HepG2 (cell line): ENCODE data around the gene FGD6. TPM values are rescaled to one million over a fixed set of nuclear protein-coding genes. Genes with fewer than 3 reads are reported as not detected.

Source experiments
- ATAC-seq: fragments of 200-7000 bp; cut with Tn5 transposase; 3 replicates; pipeline ENCODE4 v1.9.1; 2020; ENCODE audit warnings: mild to moderate bottlenecking, moderate library complexity
- BruUV-seq: library from RNA; stranded (reverse); fragments of 400-500 nt; replicated peaks from 2 replicates; lab custom pipeline; 2021; lab: Mats Ljungman, UMichigan
- CTCF ChIA-PET: fragments of 300-600 bp; formaldehyde crosslinking; extraction: SDS; loops from one replicate; lab custom pipeline; 2021; ENCODE audit warnings: low total read pairs, inconsistent platforms, low intra/inter-chr PET ratio; lab: Yijun Ruan, JAX
- POLR2A ChIA-PET: fragments of 350-600 bp; sonication (Branson Sonifier 250); formaldehyde crosslinking; loops from one replicate; lab custom pipeline; 2020; ENCODE audit warnings: antibody characterized with exemption, inconsistent platforms; lab: Yijun Ruan, JAX
- DNase-seq: peaks from one replicate; pipeline ENCODE4 v3.0.0-alpha.2; 2015; ENCODE audit warnings: low spot score
- FAIRE-seq: peaks from 3 replicates; lab custom pipeline; 2011; peaks lifted over from hg19 to GRCh38; lab: Jason Lieb, UNC
- H2AFZ ChIP-seq: one replicate; pipeline ENCODE4 v1.6.1; 2011; ENCODE audit warnings: low read length, inconsistent platforms
- H3K27ac ChIP-seq: fragments of 300-600 bp; 3 replicates; pipeline ENCODE4 v1.8.0; 2011; ENCODE audit warnings: mixed run types, mild to moderate bottlenecking, mixed read lengths, low read length, inconsistent platforms; ENCODE audit not compliant: insufficient read depth; ENCODE audit errors: extremely low read length
- H3K27me3 ChIP-seq, 2 experiments: fragments of 200-600 bp in 1 of 2; 2 replicates in 1 of 2; 3 replicates in 1 of 2; pipeline versions ENCODE4 v1.6.0 to v1.8.0; 2011; ENCODE audit warnings: low read length in 2 of 2, mild to moderate bottlenecking in 2 of 2, moderate library complexity in 2 of 2, inconsistent platforms in 1 of 2; ENCODE audit not compliant: insufficient read depth in 2 of 2, control insufficient read depth in 1 of 2
- H3K36me3 ChIP-seq, 2 experiments: fragments of 200-600 bp in 1 of 2; replicated peaks in 1 of 2; 2 replicates in 1 of 2; 3 replicates in 1 of 2; pipeline versions ENCODE4 v1.5.1 to v1.8.0; 2011; ENCODE audit warnings: low read length in 2 of 2, inconsistent platforms in 1 of 2; ENCODE audit not compliant: insufficient read depth in 2 of 2, control insufficient read depth in 1 of 2
- H3K4me1 ChIP-seq: 2 replicates; pipeline ENCODE4 v1.5.1; 2012; ENCODE audit warnings: low read length, inconsistent platforms; ENCODE audit not compliant: insufficient read depth
- H3K4me2 ChIP-seq: 2 replicates; pipeline ENCODE4 v1.6.0; 2011; ENCODE audit warnings: low read depth, low read length, inconsistent platforms
- H3K4me3 ChIP-seq, 3 experiments: fragments of 200-600 bp in 1 of 3; sonication (generic), shearing (Covaris generic) in 1 of 3; replicated peaks in 1 of 3; 2 replicates each; pipeline ENCODE4 v1.5.1; 2011 to 2016; ENCODE audit warnings: low read length in 3 of 3, inconsistent platforms in 2 of 3, low read depth in 2 of 3, mild to moderate bottlenecking in 2 of 3, control low read depth in 1 of 3, mixed read lengths in 1 of 3; ENCODE audit not compliant: insufficient read depth in 1 of 3
- H3K79me2 ChIP-seq: one replicate; pipeline ENCODE4 v1.6.1; 2011; ENCODE audit warnings: low read length, inconsistent platforms; ENCODE audit not compliant: insufficient read depth
- H3K9ac ChIP-seq: 2 replicates; pipeline ENCODE4 v1.6.0; 2011; ENCODE audit warnings: mild to moderate bottlenecking, low read depth, low read length, inconsistent platforms; ENCODE audit not compliant: insufficient read depth
- H3K9me3 ChIP-seq: 2 replicates; pipeline ENCODE4 v1.5.1; 2012; ENCODE audit warnings: mild to moderate bottlenecking, low read length
- H4K20me1 ChIP-seq: 2 replicates; pipeline ENCODE4 v1.6.0; 2011; ENCODE audit warnings: inconsistent platforms, mild to moderate bottlenecking, low read length, moderate library complexity; ENCODE audit not compliant: insufficient read depth
- CCAR2 ChIP-seq: fragments of 200-400 bp; formaldehyde crosslinking; optimal IDR thresholded peaks from 2 replicates; pipeline ENCODE3; 2018; ENCODE audit warnings: low read depth, mild to moderate bottlenecking, low read length, moderate library complexity
- FOXP1 ChIP-seq, 2 experiments: fragments of 450-650 bp in 1 of 2; IDR thresholded peaks; 2 replicates each; pipeline ENCODE4 v1.6.1; 2017 to 2018; ENCODE audit warnings: antibody characterized with exemption in 1 of 2
- NBN ChIP-seq: fragments of 450-650 bp; conservative IDR thresholded peaks from 2 replicates; pipeline ENCODE4 v1.6.1; 2017
- SP4 ChIP-seq: sonication (generic); formaldehyde crosslinking; IDR thresholded peaks from 2 replicates; pipeline ENCODE4 v1.8.1; 2023; ENCODE audit warnings: mild to moderate bottlenecking, missing genetic modification reagents
- TARDBP ChIP-seq: sonication (generic); formaldehyde crosslinking; IDR thresholded peaks from 2 replicates; pipeline ENCODE4 v1.8.0; 2022; ENCODE audit warnings: mild to moderate bottlenecking, missing genetic modification reagents
- ZNF142 ChIP-seq: sonication (generic); formaldehyde crosslinking; IDR thresholded peaks from 2 replicates; pipeline ENCODE4 v1.4.0; 2020; ENCODE audit warnings: missing genetic modification reagents
- ZNF234 ChIP-seq: sonication (generic); formaldehyde crosslinking; conservative IDR thresholded peaks from 2 replicates; pipeline ENCODE4 v1.5.1; 2020; ENCODE audit warnings: mild to moderate bottlenecking, missing genetic modification reagents
- ZNF282 ChIP-seq: fragments of 450-650 bp; IDR thresholded peaks from 2 replicates; pipeline ENCODE4 v1.6.1; 2018; ENCODE audit not compliant: partially characterized antibody
- ZNF557 ChIP-seq: sonication (generic); formaldehyde crosslinking; IDR thresholded peaks from 2 replicates; pipeline ENCODE4 v1.4.0; 2020; ENCODE audit warnings: missing genetic modification reagents
- ZNF841 ChIP-seq: sonication (generic); formaldehyde crosslinking; IDR thresholded peaks from 2 replicates; pipeline ENCODE4 v1.8.1; 2023; ENCODE audit warnings: missing genetic modification reagents, borderline replicate concordance
- WGBS: methylation state at CpG from one replicate; pipeline ENCODE4 v1.1.6; 2017; ENCODE audit warnings: low lambda C conversion rate; 5-methylcytosine and 5-hydroxymethylcytosine counted together
- in situ Hi-C: cut with HindIII; loops from 2 replicates; pipeline ENCODE4 v1.10.0; 2017; ENCODE audit warnings: low pct_unique_long_range_greater_than_20kb; ENCODE audit not compliant: extremely low pct_ligation_motif_present
- intact Hi-C: fragments of 100-400 bp; cut with micrococcal nuclease; formaldehyde crosslinking; loops from one replicate; pipeline ENCODE4 v1.10.0; 2022; ENCODE audit not compliant: unreplicated experiment
- polyA plus RNA-seq, 8 experiments: library from polyadenylated mRNA; depleted of rRNA in 3 of 8; stranded (reverse) in 7 of 8; unstranded in 1 of 8; fragments of >200 nt; fragmentation: Illumina TruSeq in 4 of 8; extraction: Trizol in 4 of 8; gene quantifications; 2 replicates each; pipeline versions ENCODE4 v1.2.1 to v1.2.3, GENCODE V29; 2011 to 2016; ENCODE audit warnings: low read depth in 4 of 8, missing spikeins in 1 of 8, mixed read lengths in 1 of 8; ENCODE audit not compliant: insufficient read depth in 1 of 8
- total RNA-seq, 5 experiments: library from RNA; depleted of rRNA; stranded (reverse); fragments of >200 nt; fragmentation: Illumina TruSeq; extraction: Trizol; gene quantifications; 2 replicates each; pipeline ENCODE4 v1.2.3, GENCODE V29; 2016; ENCODE audit warnings: low read depth in 1 of 5
- TF ChIP-seq, protein P1 (sequence below): IDR thresholded peaks from 2 replicates; pipeline ENCODE4 v1.6.1; 2016; ENCODE audit warnings: low read depth, missing genetic modification reagents, missing compliant biosample characterization

FGD6 gene
- total and polyA plus RNA-seq, 2 of the 13 experiments (the other 11 are each of a cell fraction or from before 2014, with no cell fraction given): 2.2 to 4.3 TPM

- Histone ChIP-seq H3K9ac (no peak overlapping the region), H3K27ac (no peak overlapping the region), H3K27me3 (no peaks in the 10 kb centered on the region), H4K20me1 (no peaks in the 10 kb centered on the region), H3K79me2 (no peaks in the 10 kb centered on the region), H3K36me3 (no peaks in the 10 kb centered on the region), H3K4me1 (no peaks in the 10 kb centered on the region), H2AFZ (no peak overlapping the region), H3K4me3 (no peak overlapping the region), H3K4me2 (no peak overlapping the region), H3K9me3 (no peaks in the 10 kb centered on the region)
- ChIA-PET POLR2A (no interaction called here), CTCF (no interaction called here)
- in situ Hi-C loops: no loop called here
- DNase-seq (no peak), FAIRE-seq (no peak), ATAC-seq (no peak)
- intact Hi-C loops: no loop called here
- no TSS peak for BruUV-seq
- WGBS: 98% methylated on average over 2 of the region's 2 CpGs
- TF ChIP-seq NBN: no peak
- TF ChIP-seq TARDBP (CRISPR knock-in tag): no peak
- TF ChIP-seq, protein P1, sequence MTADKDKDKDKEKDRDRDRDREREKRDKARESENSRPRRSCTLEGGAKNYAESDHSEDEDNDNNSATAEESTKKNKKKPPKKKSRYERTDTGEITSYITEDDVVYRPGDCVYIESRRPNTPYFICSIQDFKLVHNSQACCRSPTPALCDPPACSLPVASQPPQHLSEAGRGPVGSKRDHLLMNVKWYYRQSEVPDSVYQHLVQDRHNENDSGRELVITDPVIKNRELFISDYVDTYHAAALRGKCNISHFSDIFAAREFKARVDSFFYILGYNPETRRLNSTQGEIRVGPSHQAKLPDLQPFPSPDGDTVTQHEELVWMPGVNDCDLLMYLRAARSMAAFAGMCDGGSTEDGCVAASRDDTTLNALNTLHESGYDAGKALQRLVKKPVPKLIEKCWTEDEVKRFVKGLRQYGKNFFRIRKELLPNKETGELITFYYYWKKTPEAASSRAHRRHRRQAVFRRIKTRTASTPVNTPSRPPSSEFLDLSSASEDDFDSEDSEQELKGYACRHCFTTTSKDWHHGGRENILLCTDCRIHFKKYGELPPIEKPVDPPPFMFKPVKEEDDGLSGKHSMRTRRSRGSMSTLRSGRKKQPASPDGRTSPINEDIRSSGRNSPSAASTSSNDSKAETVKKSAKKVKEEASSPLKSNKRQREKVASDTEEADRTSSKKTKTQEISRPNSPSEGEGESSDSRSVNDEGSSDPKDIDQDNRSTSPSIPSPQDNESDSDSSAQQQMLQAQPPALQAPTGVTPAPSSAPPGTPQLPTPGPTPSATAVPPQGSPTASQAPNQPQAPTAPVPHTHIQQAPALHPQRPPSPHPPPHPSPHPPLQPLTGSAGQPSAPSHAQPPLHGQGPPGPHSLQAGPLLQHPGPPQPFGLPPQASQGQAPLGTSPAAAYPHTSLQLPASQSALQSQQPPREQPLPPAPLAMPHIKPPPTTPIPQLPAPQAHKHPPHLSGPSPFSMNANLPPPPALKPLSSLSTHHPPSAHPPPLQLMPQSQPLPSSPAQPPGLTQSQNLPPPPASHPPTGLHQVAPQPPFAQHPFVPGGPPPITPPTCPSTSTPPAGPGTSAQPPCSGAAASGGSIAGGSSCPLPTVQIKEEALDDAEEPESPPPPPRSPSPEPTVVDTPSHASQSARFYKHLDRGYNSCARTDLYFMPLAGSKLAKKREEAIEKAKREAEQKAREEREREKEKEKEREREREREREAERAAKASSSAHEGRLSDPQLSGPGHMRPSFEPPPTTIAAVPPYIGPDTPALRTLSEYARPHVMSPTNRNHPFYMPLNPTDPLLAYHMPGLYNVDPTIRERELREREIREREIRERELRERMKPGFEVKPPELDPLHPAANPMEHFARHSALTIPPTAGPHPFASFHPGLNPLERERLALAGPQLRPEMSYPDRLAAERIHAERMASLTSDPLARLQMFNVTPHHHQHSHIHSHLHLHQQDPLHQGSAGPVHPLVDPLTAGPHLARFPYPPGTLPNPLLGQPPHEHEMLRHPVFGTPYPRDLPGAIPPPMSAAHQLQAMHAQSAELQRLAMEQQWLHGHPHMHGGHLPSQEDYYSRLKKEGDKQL (CRISPR knock-in tag): no peak
- TF ChIP-seq CCAR2: no peak
- TF ChIP-seq ZNF282: no peak
- TF ChIP-seq ZNF142 (CRISPR knock-in tag): no peak
- TF ChIP-seq ZNF234 (CRISPR knock-in tag): no peak
- TF ChIP-seq FOXP1 (IDR thresholded peaks at IDR 0.05): no peak
- no peak for TF ChIP-seq FOXP1 (CRISPR knock-in tag; IDR thresholded peaks at IDR 0.05)
- TF ChIP-seq SP4 (CRISPR knock-in tag): no peak
- no peak for TF ChIP-seq ZNF841
- TF ChIP-seq ZNF557: no peak
These were observed 88.2 kb downstream of the FGD6 start for GRCh38 chr12:95129115-95129514.
